Activated CD8-positive, alpha-beta T cell treated with anti-CD3 and anti-CD28 coated beads for 36 hours (primary cell): ENCODE results near the gene MBD5. TPM values are rescaled to one million over a fixed set of nuclear protein-coding genes. Genes with fewer than 3 reads are reported as not detected.

Source experiments
- ATAC-seq: fragments of 200-7000 bp; cut with Tn5 transposase; one replicate; pipeline ENCODE4 v1.10.0; 2021; ENCODE audit warnings: mild to moderate bottlenecking, moderate library complexity
- CTCF ChIA-PET: fragments of 350-600 bp; sonication (Branson Sonifier 250); formaldehyde crosslinking; loops from one replicate; lab custom pipeline; 2021; ENCODE audit warnings: antibody characterized with exemption; lab: Charles Lee
- POLR2A ChIA-PET: fragments of 350-600 bp; sonication (Branson Sonifier 250); formaldehyde crosslinking; loops from one replicate; lab custom pipeline; 2021; ENCODE audit warnings: antibody characterized with exemption; lab: Charles Lee
- DNase-seq: peaks from one replicate; pipeline ENCODE4 v3.0.0-alpha.2; 2020
- H3K27ac Mint-ChIP-seq: one replicate; pipeline ENCODE4 v1.8.0; 2021; ENCODE audit warnings: mild to moderate bottlenecking, mixed read lengths
- H3K27me3 Mint-ChIP-seq: one replicate; pipeline ENCODE4 v1.8.0; 2021; ENCODE audit warnings: mixed read lengths
- H3K36me3 Mint-ChIP-seq: one replicate; pipeline ENCODE4 v1.8.0; 2021; ENCODE audit warnings: low read depth, mixed read lengths
- H3K4me1 Mint-ChIP-seq: one replicate; pipeline ENCODE4 v1.8.0; 2021; ENCODE audit warnings: low read depth, mixed read lengths
- H3K4me3 Mint-ChIP-seq: one replicate; pipeline ENCODE4 v1.8.0; 2021; ENCODE audit warnings: mild to moderate bottlenecking, moderate library complexity, mixed read lengths
- H3K9me3 Mint-ChIP-seq: one replicate; pipeline ENCODE4 v1.8.0; 2021; ENCODE audit warnings: mixed read lengths
- intact Hi-C: fragments of 100-400 bp; cut with micrococcal nuclease; formaldehyde crosslinking; loops from one replicate; pipeline ENCODE4 v1.10.0; 2022
- total RNA-seq, 2 experiments: library from RNA; stranded (reverse); gene quantifications; one replicate each; pipeline ENCODE4 v1.2.3, GENCODE V29; 2021
- TF ChIP-seq, protein P1 (sequence below): fragments of 200-600 bp; IDR thresholded peaks from one replicate; pipeline ENCODE4 v1.8.0; 2022; ENCODE audit warnings: antibody characterized with exemption, mild to moderate bottlenecking

Gene MBD5
- total RNA-seq, 2 experiments from 2014 or later, result 16.6 to 17.9 TPM

DNA sequence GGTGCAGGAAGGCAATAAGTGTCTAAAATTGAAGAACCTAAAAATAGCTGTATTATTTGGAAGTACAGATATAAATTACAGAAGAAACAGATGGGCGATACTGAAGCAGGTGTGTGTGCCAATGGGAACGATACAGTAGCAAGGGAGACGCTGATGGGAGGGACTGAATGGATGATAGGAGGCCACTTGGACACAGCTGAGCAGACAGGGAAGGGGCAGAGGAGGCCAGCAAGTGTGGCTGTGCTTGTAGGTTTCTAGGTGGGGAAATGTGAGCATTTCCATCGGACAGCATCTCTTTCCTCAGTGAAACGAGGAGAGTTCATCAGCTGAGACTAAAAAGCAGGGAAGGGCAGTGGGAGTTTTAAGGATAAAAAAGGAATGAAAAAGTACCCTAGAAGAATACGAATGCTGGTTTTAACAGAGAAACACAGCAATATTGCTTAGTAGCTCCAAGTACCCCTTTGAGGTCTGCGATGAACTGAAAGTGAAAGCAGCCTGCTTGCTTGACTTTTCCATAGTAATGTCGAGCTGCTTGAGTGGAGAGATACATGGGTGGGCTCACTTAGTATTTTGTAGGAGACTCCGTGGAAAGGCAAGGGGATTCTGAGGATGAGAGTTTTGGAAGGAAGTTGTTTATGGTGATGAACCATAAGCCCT lies 531.9 kb downstream of the MBD5 start:
- TF ChIP-seq, protein P1, sequence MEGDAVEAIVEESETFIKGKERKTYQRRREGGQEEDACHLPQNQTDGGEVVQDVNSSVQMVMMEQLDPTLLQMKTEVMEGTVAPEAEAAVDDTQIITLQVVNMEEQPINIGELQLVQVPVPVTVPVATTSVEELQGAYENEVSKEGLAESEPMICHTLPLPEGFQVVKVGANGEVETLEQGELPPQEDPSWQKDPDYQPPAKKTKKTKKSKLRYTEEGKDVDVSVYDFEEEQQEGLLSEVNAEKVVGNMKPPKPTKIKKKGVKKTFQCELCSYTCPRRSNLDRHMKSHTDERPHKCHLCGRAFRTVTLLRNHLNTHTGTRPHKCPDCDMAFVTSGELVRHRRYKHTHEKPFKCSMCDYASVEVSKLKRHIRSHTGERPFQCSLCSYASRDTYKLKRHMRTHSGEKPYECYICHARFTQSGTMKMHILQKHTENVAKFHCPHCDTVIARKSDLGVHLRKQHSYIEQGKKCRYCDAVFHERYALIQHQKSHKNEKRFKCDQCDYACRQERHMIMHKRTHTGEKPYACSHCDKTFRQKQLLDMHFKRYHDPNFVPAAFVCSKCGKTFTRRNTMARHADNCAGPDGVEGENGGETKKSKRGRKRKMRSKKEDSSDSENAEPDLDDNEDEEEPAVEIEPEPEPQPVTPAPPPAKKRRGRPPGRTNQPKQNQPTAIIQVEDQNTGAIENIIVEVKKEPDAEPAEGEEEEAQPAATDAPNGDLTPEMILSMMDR, result no peak
- intact Hi-C loops, result loop anchor here (10.0 kb wide), 1 partner anchor 322 kb away; the partner anchor contains the start of gene KIF5C
- peak; percentile 51 for DNase-seq
- H3K9me3 Mint-ChIP-seq, result no peaks in the 10 kb centered on the region
- H3K27me3 Mint-ChIP-seq, result no peaks in the 10 kb centered on the region
- H3K36me3 Mint-ChIP-seq, result no peaks in the 10 kb centered on the region
- H3K27ac Mint-ChIP-seq, result no peak overlapping the region
- ChIA-PET POLR2A (interaction anchor here (1.0 to 4.5 kb wide), 5 partner anchors 12 to 28 kb away, joined by 3 to 27 read pairs (median 3); no protein-coding TSS in a partner anchor), CTCF (interaction anchor here (0.9 to 4.2 kb wide), 7 partner anchors 9 to 561 kb away, joined by 3 to 15 read pairs (median 4); no protein-coding TSS in a partner anchor)
- no peak overlapping the region for H3K4me3 Mint-ChIP-seq
- peaks cover 5% of the 10 kb centered on the region for H3K4me1 Mint-ChIP-seq
- peak; percentile 86 for ATAC-seq

DNA sequence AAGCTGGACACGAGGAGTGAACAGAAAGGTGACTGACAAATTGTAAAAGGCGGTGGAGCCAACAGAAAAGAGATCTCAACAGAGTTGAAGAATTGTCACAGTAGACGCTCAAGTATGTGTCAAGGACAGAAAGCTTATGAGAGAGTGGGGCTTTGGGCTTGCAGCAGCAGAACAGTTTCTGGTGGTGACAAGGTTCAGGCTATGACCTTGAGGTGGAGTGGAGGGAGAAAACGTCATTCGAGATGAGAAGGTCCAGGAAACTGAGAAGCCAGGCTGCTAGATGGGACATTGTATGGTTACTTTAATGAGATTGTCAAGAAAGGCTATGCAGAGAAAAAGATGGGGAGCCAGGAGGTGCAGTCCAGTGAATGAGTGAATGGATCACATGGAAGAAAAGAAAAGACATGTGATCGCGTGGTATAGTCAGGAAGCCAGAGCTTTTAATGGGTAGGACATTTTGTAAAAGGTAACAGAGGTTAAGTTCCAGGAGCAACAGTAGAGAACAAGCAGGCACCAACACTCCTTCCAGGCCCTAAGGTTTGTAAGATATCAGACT lies 532.5 kb downstream of the MBD5 start:
- Mint-ChIP-seq H3K4me3 (no peak overlapping the region), H3K27me3 (no peaks in the 10 kb centered on the region), H3K27ac (no peak overlapping the region), H3K36me3 (peaks cover 1% of the 10 kb centered on the region), H3K4me1 (peaks cover 5% of the 10 kb centered on the region), H3K9me3 (peaks cover 2% of the 10 kb centered on the region)
- ATAC-seq (peak; percentile 48), DNase-seq (no peak)
- TF ChIP-seq, protein P1, result no peak
- ChIA-PET POLR2A (interaction anchor here (0.6 to 4.5 kb wide), 7 partner anchors 10 to 90 kb away, joined by 3 to 27 read pairs (median 3); no protein-coding TSS in a partner anchor), CTCF (interaction anchor here (0.9 to 4.2 kb wide), 4 partner anchors 14 to 562 kb away, joined by 3 to 15 read pairs (median 4); no protein-coding TSS in a partner anchor)
- intact Hi-C loops, result loop anchor here (10.0 kb wide), 1 partner anchor 321 kb away; the partner anchor contains the start of gene KIF5C

DNA sequence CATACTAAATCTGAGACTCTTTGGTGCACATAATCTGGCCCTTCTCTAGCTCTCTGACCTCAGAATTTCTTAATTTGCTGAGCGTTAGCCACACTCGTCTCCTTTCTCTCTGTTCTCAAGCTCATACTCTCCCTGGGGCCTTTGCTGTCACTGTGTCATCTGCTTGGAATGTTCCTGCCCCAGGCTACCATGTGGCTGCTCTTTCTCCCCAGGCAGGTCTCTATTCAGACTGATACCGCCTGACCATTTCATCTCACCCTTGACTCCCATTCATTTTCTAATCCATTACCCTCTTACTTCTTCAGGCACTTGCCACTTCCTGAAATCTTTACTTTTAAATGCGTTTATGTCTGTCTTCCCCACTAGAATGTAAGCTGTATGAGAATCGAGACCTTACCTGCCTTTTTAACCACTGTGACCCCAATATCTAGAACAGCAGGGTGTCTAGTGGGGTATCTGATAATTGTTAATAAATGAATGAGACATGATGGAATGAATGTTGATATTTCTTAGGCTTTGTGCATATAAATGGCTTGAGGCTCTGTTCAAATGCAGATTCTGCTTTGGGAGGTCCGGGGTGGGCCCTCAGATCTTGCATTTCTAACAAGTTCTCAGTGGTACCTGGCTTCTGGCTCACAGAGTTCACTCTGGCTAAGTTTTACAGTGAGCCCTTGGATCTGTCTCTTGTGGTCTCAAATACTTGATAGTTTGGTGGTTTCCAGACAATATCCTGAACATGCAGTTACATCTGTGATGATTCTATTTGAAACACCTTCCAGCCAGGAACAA lies 533.8 kb downstream of the MBD5 start:
- H3K27me3 Mint-ChIP-seq, result no peaks in the 10 kb centered on the region
- H3K36me3 Mint-ChIP-seq, result peaks cover 1% of the 10 kb centered on the region
- no peak overlapping the region for H3K27ac Mint-ChIP-seq
- TF ChIP-seq, protein P1, result no peak
- no peak overlapping the region for H3K4me3 Mint-ChIP-seq
- no peak for DNase-seq
- ChIA-PET CTCF (interaction anchor here (4.2 kb wide), 1 partner anchor 45 kb away, joined by 15 read pairs; no protein-coding TSS in a partner anchor), POLR2A (interaction anchor here (1.2 to 4.5 kb wide), 3 partner anchors 11 to 45 kb away, joined by 3 to 27 read pairs (median 6); no protein-coding TSS in a partner anchor)
- H3K9me3 Mint-ChIP-seq, result peaks cover 2% of the 10 kb centered on the region
- intact Hi-C loops, result loop anchor here (10.0 kb wide), 1 partner anchor 320 kb away; the partner anchor contains the start of gene KIF5C
- peaks cover 5% of the 10 kb centered on the region for H3K4me1 Mint-ChIP-seq
- no peak for ATAC-seq

DNA sequence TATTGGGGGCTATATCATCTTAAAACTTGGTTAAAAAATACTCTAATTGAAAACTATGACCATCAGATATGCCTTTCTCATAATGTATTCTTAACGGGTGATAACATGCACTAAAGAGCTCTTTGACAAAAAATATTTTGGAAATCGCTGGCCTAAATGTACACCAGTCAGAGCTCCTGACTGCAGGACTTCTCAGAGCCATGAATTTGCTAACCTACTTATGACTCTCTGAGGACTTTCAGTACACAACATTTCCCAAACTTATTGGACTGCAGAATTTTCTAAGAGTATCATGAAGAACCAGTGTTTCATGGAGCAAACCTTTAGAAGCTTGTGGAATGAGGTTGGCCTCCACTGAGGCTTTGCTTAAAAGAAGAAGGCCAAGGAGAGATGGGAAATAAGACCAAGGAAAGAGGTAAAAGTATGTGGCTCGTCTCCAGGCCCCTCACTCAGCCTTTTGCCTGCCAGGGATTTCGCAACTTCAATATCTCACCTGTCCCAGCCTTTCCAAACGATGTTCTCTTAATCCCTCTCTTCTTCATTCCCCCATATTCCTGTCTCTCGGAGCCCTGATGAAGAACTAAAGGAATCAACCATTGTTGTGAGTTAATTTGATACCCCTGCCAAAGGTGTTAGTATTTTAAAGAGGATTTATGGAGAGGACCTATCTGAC lies 534.9 kb downstream of the MBD5 start:
- ChIA-PET POLR2A (interaction anchor here (1.7 to 4.5 kb wide), 2 partner anchors 28 to 46 kb away, joined by 3 to 27 read pairs; no protein-coding TSS in a partner anchor), CTCF (interaction anchor here (0.8 to 1.3 kb wide), 2 partner anchors 47 to 434 kb away, joined by 3 to 5 read pairs; no protein-coding TSS in a partner anchor)
- DNase-seq, result no peak
- Mint-ChIP-seq H3K27me3 (no peaks in the 10 kb centered on the region), H3K4me3 (no peak overlapping the region), H3K36me3 (peaks cover 1% of the 10 kb centered on the region), H3K9me3 (peaks cover 2% of the 10 kb centered on the region), H3K4me1 (peaks cover 5% of the 10 kb centered on the region), H3K27ac (no peak overlapping the region)
- TF ChIP-seq, protein P1, result no peak
- ATAC-seq, result no peak
- intact Hi-C loops, result loop anchor here (10.0 kb wide), 1 partner anchor 319 kb away; the partner anchor contains the start of gene KIF5C
